ENCODE measurements around the gene CBY1.

CBY1 gene

DNA sequence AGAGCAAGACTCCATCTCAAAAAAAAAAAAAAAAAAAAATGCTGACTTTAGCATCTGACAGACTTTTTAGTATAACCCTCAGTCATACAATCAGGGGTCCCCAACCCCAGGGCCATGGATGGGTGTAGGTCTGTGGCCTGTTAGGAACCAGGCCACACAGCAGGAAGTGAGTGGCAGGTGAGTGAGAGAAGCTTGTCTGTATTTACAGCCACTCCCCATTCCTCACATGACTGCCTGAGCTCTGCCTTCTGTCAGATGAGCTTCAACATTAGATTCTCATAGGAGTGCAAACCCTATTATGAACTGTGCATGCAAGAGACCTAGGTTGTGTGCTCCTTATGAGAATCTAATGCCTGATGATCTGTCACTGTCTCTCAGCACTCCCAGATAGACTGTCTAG, 3.6 kb upstream of the CBY1 start:
- DNase-seq: no peak

- no peak for DNase-seq
These were observed 2.7 kb upstream of the CBY1 start for GRCh38 chr22:38653741-38654140.

DNA sequence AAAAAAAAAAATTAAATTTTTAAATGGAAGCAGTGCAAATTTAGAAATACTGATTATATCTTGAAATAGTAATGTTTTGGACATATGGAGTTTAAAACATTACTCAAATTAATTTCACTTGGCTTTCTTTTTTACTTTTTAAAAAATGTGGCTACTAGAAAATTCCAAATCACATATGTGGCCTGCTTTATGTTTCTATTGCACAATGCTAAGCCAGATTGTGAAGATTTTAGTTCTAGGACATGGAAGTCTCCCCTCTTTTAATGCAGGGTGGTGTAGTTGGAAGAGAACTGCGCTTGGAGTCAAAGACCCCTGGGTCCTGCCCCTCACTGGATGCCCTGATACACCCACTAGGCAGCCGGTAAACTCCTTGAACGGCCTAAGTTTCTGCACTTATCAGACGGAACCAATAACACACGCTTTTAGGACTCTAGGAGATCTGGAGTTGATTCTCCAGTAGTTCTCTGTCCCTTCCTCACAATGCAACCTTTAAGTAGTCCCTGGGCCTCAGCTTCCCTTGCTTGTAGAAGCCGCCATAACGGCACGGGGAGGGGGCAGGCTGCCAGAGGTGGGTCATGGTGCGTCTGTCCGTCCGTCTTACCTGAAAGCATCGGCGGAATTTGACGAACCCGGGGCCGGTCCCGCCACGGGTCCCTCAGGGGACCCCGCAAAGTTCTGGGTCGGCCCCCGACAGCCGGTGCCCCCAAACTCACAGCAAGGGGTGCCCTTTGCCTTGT, 751 bp upstream of the CBY1 start:
- no peak for DNase-seq

- no peak for DNase-seq
These were observed 839 bp downstream of the CBY1 start for GRCh38 chr22:38657045-38657909.

GRCh38 chr22:38674888-38675287, 18.4 kb downstream of the CBY1 start:
- DNase-seq: no peak

GRCh38 chr22:38675833-38676232, 19.4 kb downstream of the CBY1 start:
- no peak for DNase-seq

- peak; percentile 77 for DNase-seq
These were observed 25.3 kb downstream of the CBY1 start, which contains the start of gene TOMM22 for GRCh38 chr22:38681582-38682335. Gene TOMM22, plus strand, starts transcription at chr22:38681957. Its CDS starts 22 bp downstream, at chr22:38681979.

- no peak for DNase-seq
These were observed 28.5 kb downstream of the CBY1 start for GRCh38 chr22:38684895-38685294.

- DNase-seq: no peak
These were observed 29.3 kb downstream of the CBY1 start for GRCh38 chr22:38685761-38686160.

GRCh38 chr22:38689651-38690050, 33.2 kb downstream of the CBY1 start:
- DNase-seq: no peak

DNA sequence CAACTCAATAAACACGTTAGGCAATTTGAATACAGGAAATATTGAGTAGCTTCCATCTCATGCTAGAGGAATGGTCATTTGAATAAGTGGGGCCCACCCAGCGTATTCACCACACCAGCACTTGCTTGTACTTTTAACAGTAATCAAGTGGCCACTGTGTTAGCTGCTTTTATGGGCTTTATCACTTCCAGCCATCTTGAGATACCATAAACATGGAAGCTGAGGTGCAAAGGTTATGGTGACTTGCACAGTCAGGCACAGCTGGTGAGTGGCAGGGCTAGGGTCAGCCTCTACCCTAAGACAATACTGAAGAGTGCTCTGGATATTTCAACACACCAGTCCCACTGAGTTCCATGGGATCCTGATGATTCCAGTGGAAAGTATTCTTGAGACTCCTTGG, 37.6 kb downstream of the CBY1 start:
- no peak for DNase-seq

GRCh38 chr22:38694940-38695339, 38.5 kb downstream of the CBY1 start:
- DNase-seq: no peak

DNA sequence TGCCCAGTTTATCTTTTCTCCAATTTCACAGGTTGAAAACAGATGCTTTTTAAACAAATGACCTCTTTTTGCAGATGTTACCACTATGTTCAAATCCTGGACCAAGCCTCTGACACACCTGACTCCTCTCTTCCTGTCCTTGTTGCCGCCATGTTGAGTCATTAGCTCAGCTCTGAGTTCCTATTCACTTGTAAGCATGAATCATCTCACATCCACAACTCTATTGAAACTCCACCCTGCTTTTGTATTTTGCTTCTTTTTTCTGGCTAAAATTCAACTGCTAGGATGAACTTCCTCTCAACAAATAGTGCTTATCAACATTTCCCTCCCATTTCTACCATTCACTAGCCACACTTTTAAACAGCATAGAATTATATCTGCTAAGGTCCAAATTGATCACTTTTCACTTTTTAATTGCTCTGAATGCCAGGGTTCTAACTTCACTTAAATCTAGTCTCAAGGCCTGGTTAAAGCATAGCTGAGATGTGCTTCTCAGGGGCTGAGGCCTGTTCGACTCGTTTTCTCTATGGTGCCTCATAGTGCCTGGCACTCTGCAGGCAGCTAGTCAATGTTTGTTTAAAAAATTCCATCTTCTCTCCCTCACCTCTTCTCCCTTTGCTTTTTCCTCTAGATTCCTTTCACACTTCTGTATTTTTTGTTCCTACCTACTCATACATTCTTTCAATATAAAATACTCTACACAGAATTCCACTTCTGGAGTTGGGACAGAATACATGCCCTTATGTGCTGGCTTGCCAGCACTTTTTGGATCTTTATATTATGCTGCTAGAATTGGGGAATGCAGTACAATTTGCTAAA, 40.4 kb downstream of the CBY1 start:
- DNase-seq: peak; percentile 17

DNA sequence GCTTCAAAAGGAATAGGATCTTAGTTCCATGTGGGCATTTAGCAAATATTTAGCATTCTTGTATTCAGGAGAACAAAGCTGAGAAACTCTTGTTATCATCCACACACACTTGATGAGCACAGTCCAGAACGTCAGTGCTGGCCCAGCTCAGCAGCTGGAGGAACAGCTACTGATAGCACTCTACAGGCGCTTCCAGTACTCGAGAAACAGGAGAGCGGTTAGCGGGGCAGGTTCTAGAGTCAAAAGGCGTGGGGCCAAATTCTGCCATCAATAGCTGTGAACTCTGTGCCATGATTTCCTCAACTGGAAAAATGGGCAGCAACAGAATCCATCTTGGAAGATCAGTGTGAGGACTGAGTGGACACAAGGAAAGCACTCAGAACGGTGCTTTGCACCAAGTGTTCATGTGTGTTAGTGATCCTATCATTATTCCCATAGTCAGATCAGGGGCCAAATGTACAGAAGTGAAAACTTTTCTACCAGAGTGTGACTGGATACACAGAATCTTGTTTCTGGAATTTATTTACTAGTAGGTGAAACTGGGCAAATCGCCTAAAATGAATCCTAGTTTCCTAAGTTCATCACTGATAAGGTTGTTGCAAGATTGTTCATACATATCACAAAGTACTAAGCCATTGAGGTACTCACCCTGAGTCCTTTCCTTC, 41.1 kb downstream of the CBY1 start:
- no peak for DNase-seq

- no peak for DNase-seq
These were observed 42.1 kb downstream of the CBY1 start for GRCh38 chr22:38698407-38699094.

- DNase-seq: no peak
These were observed 42.7 kb downstream of the CBY1 start for GRCh38 chr22:38699143-38699542.

GRCh38 chr22:38699784-38700183, 43.3 kb downstream of the CBY1 start:
- no peak for DNase-seq

GRCh38 chr22:38700270-38700788, 43.9 kb downstream of the CBY1 start:
- no peak for DNase-seq

DNA sequence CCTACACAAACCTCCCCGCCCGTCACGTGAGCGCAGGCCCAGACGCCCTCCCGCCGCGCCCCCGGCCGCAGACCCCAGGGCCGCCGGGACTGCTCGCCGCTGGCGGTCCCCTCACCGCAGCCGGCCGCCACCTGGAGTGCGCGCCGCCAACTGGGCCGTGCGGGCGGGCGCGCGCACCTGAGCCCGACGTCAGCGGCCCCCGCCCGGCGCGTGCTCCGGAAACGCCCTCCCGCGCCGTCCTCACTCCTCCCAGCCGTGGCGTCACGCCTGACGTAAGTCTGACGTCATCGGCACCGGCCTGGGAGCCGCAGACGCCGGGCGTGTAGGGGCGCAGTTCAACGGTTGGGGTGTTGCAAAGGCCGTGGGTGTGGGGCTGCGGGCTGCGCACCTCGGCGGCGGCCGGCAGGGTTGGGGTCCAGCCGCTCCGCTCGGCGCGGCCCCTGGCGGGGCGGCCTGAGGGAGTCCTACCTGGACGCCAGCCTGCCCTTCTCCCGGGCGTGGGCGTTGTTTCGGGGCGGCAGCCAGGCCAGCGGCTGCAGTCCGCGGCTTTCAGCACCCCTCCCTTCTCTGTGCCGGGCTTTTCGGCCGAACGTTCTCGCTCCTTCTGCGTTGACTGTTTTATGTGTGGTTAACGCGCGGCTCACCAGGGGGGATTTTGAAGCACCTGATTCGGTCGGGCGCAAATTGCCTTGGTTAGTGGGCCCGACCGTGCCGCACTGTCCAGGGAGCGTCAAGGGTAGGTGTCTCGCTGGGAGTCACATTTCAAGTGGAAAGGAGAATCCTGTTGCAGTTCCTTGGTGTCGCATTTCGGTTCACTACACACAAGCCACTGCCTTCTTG, 44.6 kb downstream of the CBY1 start, which contains the start of gene JOSD1:
TSS of gene JOSD1 (minus strand) at position 155 of the 840 bp plus-strand sequence. CDS start 956 bp downstream, outside the sequence.
- DNase-seq: peak; percentile 89

Data from NK-92 treated with Interleukin-12 subunit alpha and Interleukin-12 subunit beta, amount 100 ng/mL, for 24 hours (cell line).